HEK293 (cell line): ENCODE measurements around the gene TIGD4.

ENCODE experiments used
- CTCF ChIA-PET: fragments of 350-600 bp; formaldehyde crosslinking; extraction: SDS; loops from one replicate; lab custom pipeline; 2021; ENCODE audit warnings: antibody characterized with exemption; lab: Yijun Ruan, JAX
- POLR2A ChIA-PET: fragments of 300-600 bp; formaldehyde crosslinking; extraction: SDS; loops from one replicate; lab custom pipeline; 2020; ENCODE audit warnings: antibody characterized with exemption, inconsistent platforms; lab: Yijun Ruan, JAX
- H3K27ac ChIP-seq: fragments of 200-500 bp; sonication (Bioruptor generic); 2 replicates; pipeline ENCODE4 v1.5.1; 2014; ENCODE audit warnings: low read depth, low read length, control low read depth, inconsistent platforms; ENCODE audit errors: extremely low read depth
- H3K36me3 ChIP-seq, 2 experiments: fragments of 200-500 bp in 1 of 2; sonication (Bioruptor generic) in 1 of 2; 1 replicate in 1 of 2; 2 replicates in 1 of 2; pipeline ENCODE4 v1.5.1; 2014 to 2017; ENCODE audit warnings: inconsistent platforms in 2 of 2, low read length in 2 of 2; ENCODE audit not compliant: control insufficient read depth in 2 of 2, insufficient read depth in 1 of 2
- H3K4me1 ChIP-seq: fragments of 200-500 bp; sonication (Bioruptor generic); 2 replicates; pipeline ENCODE4 v1.5.1; 2014; ENCODE audit warnings: mild to moderate bottlenecking, low read length, inconsistent platforms; ENCODE audit not compliant: control insufficient read depth, insufficient read depth
- H3K4me3 ChIP-seq: 2 replicates; pipeline ENCODE4 v1.5.1; 2011; ENCODE audit warnings: low read depth, mild to moderate bottlenecking, control low read depth, low read length, moderate library complexity
- H3K9me3 ChIP-seq: fragments of 200-500 bp; sonication (Bioruptor generic); 2 replicates; pipeline ENCODE4 v1.5.1; 2014; ENCODE audit warnings: low read depth, low read length, inconsistent platforms; ENCODE audit not compliant: control insufficient read depth, insufficient read depth
- GFI1B ChIP-seq: fragments of 450-650 bp; formaldehyde crosslinking; IDR thresholded peaks from 2 replicates; pipeline ENCODE4 v1.5.1; 2016; ENCODE audit warnings: missing biosample characterization, missing genetic modification characterization
- GLI2 ChIP-seq: fragments of 450-650 bp; formaldehyde crosslinking; IDR thresholded peaks from 2 replicates; pipeline ENCODE4; 2017; ENCODE audit warnings: missing biosample characterization, missing genetic modification characterization, low read depth, borderline replicate concordance
- KLF1 ChIP-seq: fragments of 450-650 bp; formaldehyde crosslinking; IDR thresholded peaks from 2 replicates; pipeline ENCODE4 v1.5.1; 2016; ENCODE audit warnings: missing biosample characterization, missing genetic modification characterization
- KLF16 ChIP-seq: fragments of 450-650 bp; formaldehyde crosslinking; IDR thresholded peaks from 2 replicates; pipeline ENCODE4 v1.5.1; 2017; ENCODE audit warnings: missing biosample characterization, missing genetic modification characterization
- OVOL3 ChIP-seq: fragments of 450-650 bp; formaldehyde crosslinking; IDR thresholded peaks from 2 replicates; pipeline ENCODE4 v1.5.1; 2016; ENCODE audit warnings: missing biosample characterization, missing genetic modification characterization
- PRDM4 ChIP-seq: fragments of 450-650 bp; formaldehyde crosslinking; IDR thresholded peaks from 2 replicates; pipeline ENCODE4 v1.5.1; 2017; ENCODE audit warnings: missing biosample characterization, missing genetic modification characterization
- ZBTB7A ChIP-seq: fragments of 450-650 bp; formaldehyde crosslinking; IDR thresholded peaks from 2 replicates; pipeline ENCODE4 v1.5.1; 2016; ENCODE audit warnings: low read depth, missing biosample characterization, missing genetic modification characterization
- ZNF140 ChIP-seq: fragments of 450-650 bp; formaldehyde crosslinking; IDR thresholded peaks from 2 replicates; pipeline ENCODE4 v1.5.1; 2016; ENCODE audit warnings: missing biosample characterization, missing genetic modification characterization
- ZNF202 ChIP-seq: fragments of 450-650 bp; formaldehyde crosslinking; IDR thresholded peaks from 2 replicates; pipeline ENCODE4 v1.5.1; 2016; ENCODE audit warnings: missing biosample characterization, missing genetic modification characterization, borderline replicate concordance
- ZNF248 ChIP-seq: fragments of 450-650 bp; formaldehyde crosslinking; IDR thresholded peaks from 2 replicates; pipeline ENCODE4 v1.5.1; 2017; ENCODE audit warnings: missing biosample characterization, missing genetic modification characterization
- ZNF324 ChIP-seq: fragments of 450-650 bp; formaldehyde crosslinking; IDR thresholded peaks from 2 replicates; pipeline ENCODE4 v1.5.1; 2016; ENCODE audit warnings: missing biosample characterization, missing genetic modification characterization
- ZNF37A ChIP-seq: fragments of 450-650 bp; IDR thresholded peaks from 2 replicates; pipeline ENCODE4 v1.5.1; 2018; ENCODE audit warnings: missing biosample characterization, missing genetic modification characterization
- ZNF423 ChIP-seq: fragments of 450-650 bp; formaldehyde crosslinking; IDR thresholded peaks from 2 replicates; pipeline ENCODE4 v1.5.1; 2016; ENCODE audit warnings: missing biosample characterization, missing genetic modification characterization
- ZNF48 ChIP-seq: fragments of 450-650 bp; formaldehyde crosslinking; IDR thresholded peaks from 2 replicates; pipeline ENCODE4 v1.5.1; 2016; ENCODE audit warnings: missing biosample characterization, missing genetic modification characterization
- ZNF521 ChIP-seq: fragments of 450-650 bp; formaldehyde crosslinking; IDR thresholded peaks from 2 replicates; pipeline ENCODE4 v1.5.1; 2017; ENCODE audit warnings: missing biosample characterization, mild to moderate bottlenecking, missing genetic modification characterization
- ZNF555 ChIP-seq: fragments of 450-650 bp; formaldehyde crosslinking; conservative IDR thresholded peaks from 2 replicates; pipeline ENCODE4 v1.5.1; 2017; ENCODE audit warnings: missing biosample characterization, mild to moderate bottlenecking, missing genetic modification characterization, inconsistent platforms
- ZNF600 ChIP-seq: fragments of 450-650 bp; formaldehyde crosslinking; IDR thresholded peaks from 2 replicates; pipeline ENCODE4 v1.5.1; 2016; ENCODE audit warnings: missing biosample characterization, missing genetic modification characterization
- ZNF658 ChIP-seq: fragments of 450-650 bp; formaldehyde crosslinking; IDR thresholded peaks from 2 replicates; pipeline ENCODE4; 2016; ENCODE audit warnings: missing biosample characterization, missing genetic modification characterization
- ZNF707 ChIP-seq: fragments of 450-650 bp; formaldehyde crosslinking; IDR thresholded peaks from 2 replicates; pipeline ENCODE4 v1.5.1; 2016; ENCODE audit warnings: missing biosample characterization, missing genetic modification characterization
- ZNF76 ChIP-seq: fragments of 450-650 bp; formaldehyde crosslinking; IDR thresholded peaks from 2 replicates; pipeline ENCODE4; 2016; ENCODE audit warnings: low read depth, missing biosample characterization, missing genetic modification characterization, borderline replicate concordance
- ZNF791 ChIP-seq: fragments of 450-650 bp; formaldehyde crosslinking; IDR thresholded peaks from 2 replicates; pipeline ENCODE4 v1.5.1; 2016; ENCODE audit warnings: missing biosample characterization, missing genetic modification characterization
- ZSCAN5A ChIP-seq: fragments of 450-650 bp; formaldehyde crosslinking; IDR thresholded peaks from 2 replicates; pipeline ENCODE4 v1.5.1; 2016; ENCODE audit warnings: missing biosample characterization, missing genetic modification characterization
- TF ChIP-seq, protein P1 (sequence below): fragments of 450-650 bp; formaldehyde crosslinking; IDR thresholded peaks from 2 replicates; pipeline ENCODE4 v1.5.1; 2016; ENCODE audit warnings: missing biosample characterization, missing genetic modification characterization
- TF ChIP-seq, protein P2 (sequence below): fragments of 450-650 bp; formaldehyde crosslinking; conservative IDR thresholded peaks from 2 replicates; pipeline ENCODE4 v1.5.1; 2016; ENCODE audit warnings: low read depth, missing biosample characterization, missing genetic modification characterization

Gene TIGD4

DNA sequence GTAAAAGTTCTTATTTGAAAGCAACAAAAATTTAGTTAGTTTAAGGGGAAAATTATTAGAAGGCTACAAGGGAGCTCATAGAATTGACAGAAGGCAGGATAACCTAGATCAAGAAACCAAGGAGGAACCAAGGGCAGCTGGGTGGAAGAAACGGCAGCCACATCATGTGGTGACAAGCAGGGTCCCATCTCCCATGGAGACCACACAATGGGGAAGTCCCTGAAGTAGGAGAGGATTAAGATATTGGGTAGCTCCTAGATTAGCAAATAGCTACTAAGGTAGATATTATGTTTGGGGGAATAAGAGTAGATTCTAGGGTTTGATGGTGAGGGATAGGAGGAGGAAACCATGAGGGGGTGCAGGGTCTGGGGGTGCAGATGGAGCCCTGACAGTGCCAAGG lies 51.7 kb downstream of the TIGD4 start:
- POLR2A ChIA-PET: no interaction called here
- Histone ChIP-seq H3K27ac (no peak overlapping the region), H3K9me3 (no peaks in the 10 kb centered on the region), H3K4me1 (no peaks in the 10 kb centered on the region), H3K4me3 (no peak overlapping the region), H3K36me3 (no peaks in the 10 kb centered on the region)
- CTCF ChIA-PET: no interaction called here
- TF ChIP-seq ZNF48 (no peak), OVOL3 (tag by site-specific recombination) (no peak), ZNF76 (tag by site-specific recombination) (no peak), ZNF324 (tag by site-specific recombination) (no peak), GLI2 (tag by site-specific recombination) (no peak), ZNF600 (tag by site-specific recombination) (no peak), ZNF658 (tag by site-specific recombination) (no peak), ZNF248 (no peak)

GRCh38 chr4:152724494-152724893 lies 55.0 kb downstream of the TIGD4 start:
- H3K36me3 ChIP-seq: no peaks in the 10 kb centered on the region
- TF ChIP-seq PRDM4 (tag by site-specific recombination) (no peak), ZNF202 (tag by site-specific recombination) (no peak), ZNF521 (no peak), ZNF140 (tag by site-specific recombination) (no peak), GFI1B (no peak), ZNF423 (tag by site-specific recombination) (no peak), ZNF48 (no peak), KLF1 (no peak), ZBTB7A (tag by site-specific recombination) (no peak), GLI2 (tag by site-specific recombination) (no peak), ZNF37A (tag by site-specific recombination) (no peak), ZNF791 (no peak), ZNF707 (no peak), ZSCAN5A (tag by site-specific recombination) (no peak), KLF16 (tag by site-specific recombination) (no peak), ZNF555 (no peak)
- TF ChIP-seq, protein P1, sequence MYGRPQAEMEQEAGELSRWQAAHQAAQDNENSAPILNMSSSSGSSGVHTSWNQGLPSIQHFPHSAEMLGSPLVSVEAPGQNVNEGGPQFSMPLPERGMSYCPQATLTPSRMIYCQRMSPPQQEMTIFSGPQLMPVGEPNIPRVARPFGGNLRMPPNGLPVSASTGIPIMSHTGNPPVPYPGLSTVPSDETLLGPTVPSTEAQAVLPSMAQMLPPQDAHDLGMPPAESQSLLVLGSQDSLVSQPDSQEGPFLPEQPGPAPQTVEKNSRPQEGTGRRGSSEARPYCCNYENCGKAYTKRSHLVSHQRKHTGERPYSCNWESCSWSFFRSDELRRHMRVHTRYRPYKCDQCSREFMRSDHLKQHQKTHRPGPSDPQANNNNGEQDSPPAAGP (tag by site-specific recombination): no peak
- TF ChIP-seq, protein P2, sequence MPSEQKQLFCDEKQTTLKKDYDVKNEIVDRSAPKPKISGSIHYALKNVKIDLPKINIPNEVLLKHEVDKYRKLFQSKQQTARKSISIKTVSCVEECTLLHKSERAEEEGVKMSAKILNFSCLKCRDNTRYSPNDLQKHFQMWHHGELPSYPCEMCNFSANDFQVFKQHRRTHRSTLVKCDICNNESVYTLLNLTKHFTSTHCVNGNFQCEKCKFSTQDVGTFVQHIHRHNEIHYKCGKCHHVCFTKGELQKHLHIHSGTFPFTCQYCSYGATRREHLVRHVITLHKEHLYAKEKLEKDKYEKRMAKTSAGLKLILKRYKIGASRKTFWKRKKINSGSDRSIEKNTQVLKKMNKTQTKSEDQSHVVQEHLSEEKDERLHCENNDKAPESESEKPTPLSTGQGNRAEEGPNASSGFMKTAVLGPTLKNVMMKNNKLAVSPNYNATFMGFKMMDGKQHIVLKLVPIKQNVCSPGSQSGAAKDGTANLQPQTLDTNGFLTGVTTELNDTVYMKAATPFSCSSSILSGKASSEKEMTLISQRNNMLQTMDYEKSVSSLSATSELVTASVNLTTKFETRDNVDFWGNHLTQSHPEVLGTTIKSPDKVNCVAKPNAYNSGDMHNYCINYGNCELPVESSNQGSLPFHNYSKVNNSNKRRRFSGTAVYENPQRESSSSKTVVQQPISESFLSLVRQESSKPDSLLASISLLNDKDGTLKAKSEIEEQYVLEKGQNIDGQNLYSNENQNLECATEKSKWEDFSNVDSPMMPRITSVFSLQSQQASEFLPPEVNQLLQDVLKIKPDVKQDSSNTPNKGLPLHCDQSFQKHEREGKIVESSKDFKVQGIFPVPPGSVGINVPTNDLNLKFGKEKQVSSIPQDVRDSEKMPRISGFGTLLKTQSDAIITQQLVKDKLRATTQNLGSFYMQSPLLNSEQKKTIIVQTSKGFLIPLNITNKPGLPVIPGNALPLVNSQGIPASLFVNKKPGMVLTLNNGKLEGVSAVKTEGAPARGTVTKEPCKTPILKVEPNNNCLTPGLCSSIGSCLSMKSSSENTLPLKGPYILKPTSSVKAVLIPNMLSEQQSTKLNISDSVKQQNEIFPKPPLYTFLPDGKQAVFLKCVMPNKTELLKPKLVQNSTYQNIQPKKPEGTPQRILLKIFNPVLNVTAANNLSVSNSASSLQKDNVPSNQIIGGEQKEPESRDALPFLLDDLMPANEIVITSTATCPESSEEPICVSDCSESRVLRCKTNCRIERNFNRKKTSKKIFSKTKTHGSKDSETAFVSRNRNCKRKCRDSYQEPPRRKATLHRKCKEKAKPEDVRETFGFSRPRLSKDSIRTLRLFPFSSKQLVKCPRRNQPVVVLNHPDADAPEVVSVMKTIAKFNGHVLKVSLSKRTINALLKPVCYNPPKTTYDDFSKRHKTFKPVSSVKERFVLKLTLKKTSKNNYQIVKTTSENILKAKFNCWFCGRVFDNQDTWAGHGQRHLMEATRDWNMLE (tag by site-specific recombination): no peak
- TF ChIP-seq, all 188 proteins: peak for 0
- Histone ChIP-seq H3K27ac (no peak overlapping the region), H3K9me3 (no peaks in the 10 kb centered on the region), H3K4me3 (no peak overlapping the region), H3K4me1 (no peaks in the 10 kb centered on the region)
- ChIA-PET CTCF (no interaction called here), POLR2A (no interaction called here)
